Stimulated activated CD8-positive, alpha-beta memory T cell treated with anti-CD3 and anti-CD28 coated beads, Interleukin-7, amount 100 ng/mL, for 48 hours (primary cell): Measurements from ENCODE around the gene EBPL.

Experiments used
- DNase-seq, 2 donors: peaks; one replicate each; pipeline ENCODE4 v3.0.0-alpha.2; 2020; ENCODE audit warnings: low read depth in 1 of 2; ENCODE audit errors: extremely low read depth in 1 of 2

EBPL gene

GRCh38 chr13:49676581-49677298 lies 14.5 kb downstream of the EBPL start:
- no peak for DNase-seq

GRCh38 chr13:49670828-49671227 lies 20.5 kb downstream of the EBPL start:
- no peak for DNase-seq

- DNase-seq, result no peak
These were observed 21.5 kb downstream of the EBPL start for GRCh38 chr13:49669735-49670309.

- DNase-seq, result no peak
These were observed 23.5 kb downstream of the EBPL start for GRCh38 chr13:49667773-49668172.

- no peak for DNase-seq
These were observed 26.7 kb downstream of the EBPL start for GRCh38 chr13:49664606-49665005.

- DNase-seq, result no peak
These were observed 34.0 kb downstream of the EBPL start for GRCh38 chr13:49657241-49657641.

- no peak for DNase-seq
These were observed 35.4 kb downstream of the EBPL start for GRCh38 chr13:49655906-49656305.

GRCh38 chr13:49654011-49654410 lies 37.3 kb downstream of the EBPL start:
- DNase-seq, result no peak

GRCh38 chr13:49653478-49653877 lies 37.8 kb downstream of the EBPL start:
- no peak for DNase-seq

- DNase-seq, result no peak
These were observed 38.7 kb downstream of the EBPL start for GRCh38 chr13:49652355-49653305.

- no peak for DNase-seq
These were observed 39.5 kb downstream of the EBPL start for GRCh38 chr13:49651570-49652354.

- no peak for DNase-seq
These were observed 41.3 kb downstream of the EBPL start for GRCh38 chr13:49649963-49650312.

GRCh38 chr13:49649244-49649962 lies 41.9 kb downstream of the EBPL start:
- DNase-seq, result no peak

GRCh38 chr13:49646688-49647087 lies 44.6 kb downstream of the EBPL start:
- no peak for DNase-seq

GRCh38 chr13:49645451-49645850 lies 45.8 kb downstream of the EBPL start:
- DNase-seq, result no peak

GRCh38 chr13:49643035-49643646 lies 48.1 kb downstream of the EBPL start:
- no peak for DNase-seq

- no peak for DNase-seq
These were observed 49.4 kb downstream of the EBPL start for GRCh38 chr13:49641801-49642291.

GRCh38 chr13:49638744-49639072 lies 52.6 kb downstream of the EBPL start:
- no peak for DNase-seq

GRCh38 chr13:49638030-49638743 lies 53.1 kb downstream of the EBPL start:
- no peak for DNase-seq
